DOHH2 (cell line): Measurements from ENCODE around the gene PON3.

Experiments
- CTCF ChIP-seq: fragments of 200-600 bp; sonication (generic); IDR thresholded peaks from one replicate; pipeline ENCODE4 v1.5.1; 2014; ENCODE audit warnings: antibody characterized with exemption, mild to moderate bottlenecking, low read depth, low read length; ENCODE audit not compliant: poor library complexity, severe bottlenecking
- EZH2phosphoT487 ChIP-seq: fragments of 200-600 bp; sonication (generic); IDR thresholded peaks from 2 replicates; pipeline ENCODE4 v1.6.1; 2017; ENCODE audit warnings: borderline replicate concordance, mild to moderate bottlenecking, antibody characterized with exemption, low read length, moderate library complexity, mixed read lengths

DNA sequence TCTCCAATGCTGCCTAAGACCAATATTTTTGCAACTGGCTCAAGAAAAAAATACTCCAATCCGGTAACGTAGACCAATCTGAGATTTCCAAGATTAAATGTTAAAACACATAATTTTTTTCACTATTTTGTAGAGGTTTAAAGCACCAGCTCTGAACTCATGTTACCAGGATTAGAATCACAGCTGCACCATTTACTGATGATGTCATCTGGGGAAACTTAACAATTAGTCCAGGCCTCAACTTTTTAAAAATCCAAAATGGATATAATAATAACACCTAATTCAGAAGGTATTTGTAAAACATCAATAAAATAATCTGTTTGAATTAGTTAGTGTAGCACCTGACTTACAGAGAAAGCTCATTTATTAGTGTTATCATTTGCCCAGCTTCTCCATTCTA is 86.2 kb downstream of the PON3 start:
- TF ChIP-seq CTCF (no peak), EZH2phosphoT487 (no peak)
